GM21786 (cell line): Measurements from ENCODE around the gene FANCC.

Experiments
- ATAC-seq: cut with Tn5 transposase; IDR thresholded peaks from one replicate; pipeline ENCODE4 v1.9.1; 2021; ENCODE audit not compliant: unreplicated experiment

Gene FANCC

GRCh38 chr9:95104581-95104960 is 212.9 kb downstream of the FANCC start:
- ATAC-seq = no peak

GRCh38 chr9:95103871-95104580 is 213.5 kb downstream of the FANCC start:
- ATAC-seq = no peak

GRCh38 chr9:95103281-95103771 is 214.2 kb downstream of the FANCC start:
- no peak for ATAC-seq

- no peak for ATAC-seq
Observed at GRCh38 chr9:95102572-95102971, 214.9 kb downstream of the FANCC start.

GRCh38 chr9:95102001-95102433 is 215.5 kb downstream of the FANCC start:
- ATAC-seq = no peak

- ATAC-seq = no peak
Observed at GRCh38 chr9:95101326-95101725, 216.2 kb downstream of the FANCC start.

GRCh38 chr9:95100071-95100627 is 217.4 kb downstream of the FANCC start:
- ATAC-seq = no peak

GRCh38 chr9:95099321-95100070 is 218.0 kb downstream of the FANCC start:
- no peak for ATAC-seq

- no peak for ATAC-seq
Observed at GRCh38 chr9:95098391-95098921, 219.1 kb downstream of the FANCC start.

- no peak for ATAC-seq
Observed at GRCh38 chr9:95097279-95097678, 220.2 kb downstream of the FANCC start.

- no peak for ATAC-seq
Observed at GRCh38 chr9:95096807-95097206, 220.7 kb downstream of the FANCC start.

GRCh38 chr9:95096381-95096780 is 221.1 kb downstream of the FANCC start:
- no peak for ATAC-seq

GRCh38 chr9:95095641-95096355 is 221.7 kb downstream of the FANCC start:
- ATAC-seq = no peak

- ATAC-seq = no peak
Observed at GRCh38 chr9:95094002-95094401, 223.5 kb downstream of the FANCC start.

- ATAC-seq = no peak
Observed at GRCh38 chr9:95093586-95093985, 223.9 kb downstream of the FANCC start.

- no peak for ATAC-seq
Observed at GRCh38 chr9:95092262-95093072, 225.0 kb downstream of the FANCC start.

- no peak for ATAC-seq
Observed at GRCh38 chr9:95091601-95092261, 225.8 kb downstream of the FANCC start.

GRCh38 chr9:95090871-95091577 is 226.5 kb downstream of the FANCC start:
- ATAC-seq = no peak
